Measurements from ENCODE around the gene AMPD3. TPM values are rescaled to one million over a fixed set of nuclear protein-coding genes. Genes with fewer than 3 reads are reported as not detected.

Gene AMPD3
- total RNA-seq, 1 experiment from 2014 or later: 17.4 TPM

DNA sequence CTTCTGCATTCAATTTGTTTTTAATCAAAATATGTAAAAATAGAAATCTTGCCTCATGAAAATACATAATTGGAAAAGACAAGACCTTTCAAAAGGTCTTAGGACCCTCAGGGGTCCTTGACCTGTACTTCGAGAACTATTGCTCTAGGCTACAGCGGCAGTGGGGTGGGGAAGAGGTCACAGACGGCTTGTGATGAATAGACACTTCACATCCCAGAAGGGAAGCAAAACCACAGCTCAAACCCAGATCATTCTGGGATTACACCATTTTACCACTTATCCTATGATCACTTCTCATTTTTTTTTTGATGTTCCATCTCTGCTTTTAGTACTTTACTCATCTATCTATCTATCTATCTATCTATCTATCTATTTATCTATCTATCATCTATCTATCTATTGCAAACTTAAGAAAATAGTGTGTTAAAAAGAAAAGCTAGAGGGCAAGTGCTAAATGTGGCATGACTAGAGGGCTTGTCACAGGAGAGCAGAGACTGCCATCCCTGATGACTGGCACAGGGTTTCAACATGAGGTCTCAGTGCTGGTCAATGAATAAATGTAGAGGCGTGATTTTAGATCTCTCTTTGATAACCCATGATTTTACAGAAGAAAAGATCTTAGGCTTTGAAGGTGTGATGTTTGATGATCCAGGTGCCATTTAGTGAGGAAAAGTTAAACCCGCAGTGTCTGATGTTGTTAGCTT, 48.9 kb downstream of the AMPD3 start:
- Histone ChIP-seq H4K20me1 (ENCODE audit: insufficient read depth) (no peaks in the 10 kb centered on the region), H3K4me2 (no peak overlapping the region), H3F3A (ENCODE audit: insufficient read depth, low read depth) (no peaks in the 10 kb centered on the region), H3K27me3 (ENCODE audit: insufficient read depth, low read depth) (no peaks in the 10 kb centered on the region), H3K4me1 (replicated peaks; ENCODE audit: insufficient read depth) (no peaks in the 10 kb centered on the region), H3K9me2 (ENCODE audit: insufficient read depth) (no peaks in the 10 kb centered on the region), H3K9me3 (ENCODE audit: insufficient read depth, low read depth) (no peaks in the 10 kb centered on the region), H3K79me2 (ENCODE audit: low read depth) (no peaks in the 10 kb centered on the region), H3K4me3 (no peak overlapping the region), H3K27ac (no peak overlapping the region), H3K36me3 (ENCODE audit: low read depth) (no peaks in the 10 kb centered on the region), H2AFZ (no peak overlapping the region)
- no peak for DNase-seq
- CTCF ChIA-PET: no interaction called here
- POLR2A ChIA-PET (ENCODE audit: unreplicated experiment): interaction anchor here (0.8 kb wide), 1 partner anchor 83 kb away, joined by 5 read pairs; no protein-coding TSS in a partner anchor
- intact Hi-C loops (cut with micrococcal nuclease; ENCODE audit: unreplicated experiment): no loop called here
- no peak for TF ChIP-seq EZH2 (IDR thresholded peaks at IDR 0.05; ENCODE audit: low read depth)
- TF ChIP-seq, protein P1, sequence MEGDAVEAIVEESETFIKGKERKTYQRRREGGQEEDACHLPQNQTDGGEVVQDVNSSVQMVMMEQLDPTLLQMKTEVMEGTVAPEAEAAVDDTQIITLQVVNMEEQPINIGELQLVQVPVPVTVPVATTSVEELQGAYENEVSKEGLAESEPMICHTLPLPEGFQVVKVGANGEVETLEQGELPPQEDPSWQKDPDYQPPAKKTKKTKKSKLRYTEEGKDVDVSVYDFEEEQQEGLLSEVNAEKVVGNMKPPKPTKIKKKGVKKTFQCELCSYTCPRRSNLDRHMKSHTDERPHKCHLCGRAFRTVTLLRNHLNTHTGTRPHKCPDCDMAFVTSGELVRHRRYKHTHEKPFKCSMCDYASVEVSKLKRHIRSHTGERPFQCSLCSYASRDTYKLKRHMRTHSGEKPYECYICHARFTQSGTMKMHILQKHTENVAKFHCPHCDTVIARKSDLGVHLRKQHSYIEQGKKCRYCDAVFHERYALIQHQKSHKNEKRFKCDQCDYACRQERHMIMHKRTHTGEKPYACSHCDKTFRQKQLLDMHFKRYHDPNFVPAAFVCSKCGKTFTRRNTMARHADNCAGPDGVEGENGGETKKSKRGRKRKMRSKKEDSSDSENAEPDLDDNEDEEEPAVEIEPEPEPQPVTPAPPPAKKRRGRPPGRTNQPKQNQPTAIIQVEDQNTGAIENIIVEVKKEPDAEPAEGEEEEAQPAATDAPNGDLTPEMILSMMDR (conservative IDR thresholded peaks at IDR 0.05): no peak
- no TSS peak for BruUV-seq (replicated peaks)

DNA sequence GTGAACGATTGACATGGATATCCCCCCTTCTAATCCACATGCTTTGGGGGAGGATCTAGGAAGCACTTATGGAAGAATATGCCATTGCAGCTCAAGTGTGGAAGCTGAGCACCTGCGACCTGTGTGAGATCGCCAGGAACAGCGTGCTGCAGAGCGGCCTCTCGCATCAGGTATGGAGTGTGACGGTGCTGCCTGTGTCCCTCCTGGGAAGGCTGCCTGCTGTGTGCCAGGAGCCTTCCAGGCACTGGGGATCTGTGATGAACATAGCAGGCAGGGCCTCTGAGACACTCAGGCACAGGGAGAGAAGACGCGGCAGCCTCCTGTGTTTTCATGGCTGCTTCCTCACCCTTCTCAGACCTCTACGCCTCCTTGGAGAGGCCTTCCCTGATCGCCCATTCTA, 49.4 kb downstream of the AMPD3 start:
- TF ChIP-seq, protein P1 (conservative IDR thresholded peaks at IDR 0.05): no peak
- TF ChIP-seq EZH2 (IDR thresholded peaks at IDR 0.05; ENCODE audit: low read depth): no peak
- Histone ChIP-seq H3K27ac (no peak overlapping the region), H3K79me2 (ENCODE audit: low read depth) (no peaks in the 10 kb centered on the region), H2AFZ (no peak overlapping the region), H3K9me2 (ENCODE audit: insufficient read depth) (no peaks in the 10 kb centered on the region), H3K9me3 (ENCODE audit: insufficient read depth, low read depth) (no peaks in the 10 kb centered on the region), H3K4me3 (no peak overlapping the region), H3K27me3 (ENCODE audit: insufficient read depth, low read depth) (no peaks in the 10 kb centered on the region), H4K20me1 (ENCODE audit: insufficient read depth) (no peaks in the 10 kb centered on the region), H3K4me1 (replicated peaks; ENCODE audit: insufficient read depth) (no peaks in the 10 kb centered on the region), H3F3A (ENCODE audit: insufficient read depth, low read depth) (no peaks in the 10 kb centered on the region), H3K36me3 (ENCODE audit: low read depth) (no peaks in the 10 kb centered on the region), H3K4me2 (no peak overlapping the region)
- BruUV-seq (replicated peaks): no TSS peak
- intact Hi-C loops (cut with micrococcal nuclease; ENCODE audit: unreplicated experiment): no loop called here
- DNase-seq: no peak
- POLR2A ChIA-PET (ENCODE audit: unreplicated experiment): interaction anchor here (0.8 kb wide), 1 partner anchor 83 kb away, joined by 5 read pairs; no protein-coding TSS in a partner anchor
- CTCF ChIA-PET: no interaction called here

DNA sequence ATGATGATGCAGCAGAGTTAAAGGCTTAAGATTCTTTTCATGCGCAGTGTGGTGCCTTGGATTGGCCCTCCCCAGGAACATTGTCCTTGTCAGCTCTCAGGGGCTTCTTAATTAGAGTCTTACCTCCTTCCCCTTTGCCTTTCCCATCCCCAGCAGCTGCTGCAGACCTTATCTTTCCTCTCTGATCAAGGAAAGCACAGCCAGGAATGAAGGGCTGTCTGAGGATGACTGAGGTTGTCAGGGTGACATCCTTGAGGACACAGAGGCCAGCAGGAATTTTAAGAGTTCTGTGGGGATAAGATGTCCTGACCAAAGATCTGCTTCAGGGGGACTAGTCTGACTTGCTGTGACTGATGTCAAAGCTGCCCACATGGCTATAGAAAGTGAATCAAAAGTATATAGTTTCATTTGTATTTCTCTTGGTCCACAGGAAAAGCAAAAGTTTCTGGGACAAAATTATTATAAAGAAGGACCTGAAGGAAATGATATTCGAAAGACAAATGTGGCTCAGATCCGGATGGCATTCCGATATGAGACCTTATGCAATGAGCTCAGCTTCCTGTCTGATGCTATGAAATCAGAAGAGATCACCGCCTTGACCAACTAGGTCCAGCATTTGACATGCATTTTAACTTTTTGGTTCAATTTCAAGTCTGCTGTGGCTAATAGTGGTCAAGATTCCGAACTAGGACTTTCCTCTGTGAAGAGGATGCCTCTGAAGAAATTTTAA, 50.4 kb downstream of the AMPD3 start:
- TF ChIP-seq, protein P1 (conservative IDR thresholded peaks at IDR 0.05): no peak
- TF ChIP-seq EZH2 (IDR thresholded peaks at IDR 0.05; ENCODE audit: low read depth): no peak
- Histone ChIP-seq H3K79me2 (ENCODE audit: low read depth) (no peaks in the 10 kb centered on the region), H3F3A (ENCODE audit: insufficient read depth, low read depth) (no peaks in the 10 kb centered on the region), H4K20me1 (ENCODE audit: insufficient read depth) (no peaks in the 10 kb centered on the region), H3K9me2 (ENCODE audit: insufficient read depth) (no peaks in the 10 kb centered on the region), H3K4me3 (no peak overlapping the region), H3K36me3 (ENCODE audit: low read depth) (no peaks in the 10 kb centered on the region), H3K27me3 (ENCODE audit: insufficient read depth, low read depth) (no peaks in the 10 kb centered on the region), H3K4me2 (no peak overlapping the region), H3K4me1 (replicated peaks; ENCODE audit: insufficient read depth) (no peaks in the 10 kb centered on the region), H3K9me3 (ENCODE audit: insufficient read depth, low read depth) (no peaks in the 10 kb centered on the region), H2AFZ (no peak overlapping the region), H3K27ac (no peak overlapping the region)
- intact Hi-C loops (cut with micrococcal nuclease; ENCODE audit: unreplicated experiment): no loop called here
- no TSS peak for BruUV-seq (replicated peaks)
- CTCF ChIA-PET: no interaction called here
- no peak for DNase-seq
- POLR2A ChIA-PET (ENCODE audit: unreplicated experiment): no interaction called here
